ENCODE data around the gene SLC46A1. TPM values are rescaled to one million over a fixed set of nuclear protein-coding genes. Genes with fewer than 3 reads are reported as not detected.

Gene SLC46A1
- total and polyA plus RNA-seq, 2 of the 8 experiments (the other 6 are each of a cell fraction or from before 2014, with no cell fraction given): 5.3 to 8.7 TPM

DNA sequence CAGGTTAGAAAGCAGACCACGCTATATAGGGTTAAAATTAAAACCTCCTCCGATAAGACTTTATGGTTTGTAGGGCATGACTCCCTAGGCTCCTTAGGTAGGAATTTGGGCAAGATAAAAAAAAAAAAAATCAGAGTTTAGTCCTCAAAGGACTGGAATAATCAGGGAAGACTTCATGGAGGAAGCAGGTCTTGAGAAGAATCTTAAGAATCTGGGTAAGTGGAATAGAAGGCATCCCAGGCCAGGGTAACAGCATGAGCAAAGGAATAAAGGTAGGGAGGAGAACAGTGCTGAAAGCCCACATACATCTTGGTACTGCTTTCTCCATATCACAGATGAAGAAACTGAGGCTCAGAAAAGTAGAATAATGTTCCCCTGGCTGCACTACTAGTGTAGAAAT lies 15.4 kb downstream of the SLC46A1 start:
- H3K4me3 ChIP-seq (ENCODE audit: extremely low read depth in 1 of 4, insufficient read depth in 2 of 4, low read depth in 3 of 4, low read length in 4 of 4): no peak overlapping the region
- H3K23ac ChIP-seq (ENCODE audit: insufficient read length): no peak overlapping the region
- H2BK20ac ChIP-seq (ENCODE audit: low read length): no peak overlapping the region
- no peak overlapping the region for H2BK120ac ChIP-seq (replicated peaks; ENCODE audit: low read depth, low read length)
- no peaks in the 10 kb centered on the region for H3K4me1 ChIP-seq (replicated peaks in 1 of 4; ENCODE audit: control insufficient read depth in 3 of 4, insufficient read depth in 4 of 4, low read length in 3 of 4)
- H3K9ac ChIP-seq (replicated peaks in 1 of 4; ENCODE audit: extremely low read depth in 1 of 4, low read depth in 3 of 4, low read length in 3 of 4): no peak overlapping the region
- no peak overlapping the region for H4K5ac ChIP-seq (ENCODE audit: insufficient read length, low read depth, low read length)
- H3K36me3 ChIP-seq (ENCODE audit: control insufficient read depth in 2 of 4, insufficient read depth in 4 of 4, low read length in 3 of 4): 0 out of 8 replicates have a peak, but pooled peaks cover 0 to 3% (median 0%) of the 10 kb centered on the region in 4 experiments
- peaks cover under 1 to 7% (median 4%) of the 10 kb centered on the region in 4 experiments for H3K27me3 ChIP-seq (replicated peaks in 1 of 4; ENCODE audit: control insufficient read depth in 3 of 4, extremely low read depth in 1 of 4, insufficient read depth in 3 of 4, low read length in 3 of 4)
- CTCF ChIA-PET (ENCODE audit: partially characterized antibody): interaction anchor here (0.6 to 2.0 kb wide), 3 partner anchors 9 to 1435 kb away, joined by 3 to 9 read pairs (median 3); no protein-coding TSS in a partner anchor
- no peak overlapping the region for H3K56ac ChIP-seq (replicated peaks; ENCODE audit: insufficient read length, low read depth, low read length)
- no peaks in the 10 kb centered on the region for H3K23me2 ChIP-seq (ENCODE audit: low read depth, low read length)
- H2BK12ac ChIP-seq (ENCODE audit: low read depth, low read length): no peak overlapping the region
- H3K4me2 ChIP-seq (ENCODE audit: insufficient read depth in 1 of 2, low read depth in 2 of 2, low read length in 2 of 2): no peak overlapping the region
- no peak overlapping the region for H2AFZ ChIP-seq (ENCODE audit: low read length)
- DNase-seq (ENCODE audit: low read depth in 1 of 2, low spot score in 2 of 2): no peak
- H3K4ac ChIP-seq (replicated peaks; ENCODE audit: insufficient read length, low read depth, low read length): no peak overlapping the region
- no peak overlapping the region for H3K14ac ChIP-seq (ENCODE audit: insufficient read length)
- no peaks in the 10 kb centered on the region for H3K79me2 ChIP-seq (ENCODE audit: control insufficient read depth in 1 of 2, insufficient read depth in 2 of 2, low read length in 2 of 2)
- POLR2A ChIA-PET (ENCODE audit: partially characterized antibody): interaction anchor here (0.6 to 12.7 kb wide), 2 partner anchors 11 to 86 kb away, joined by 3 to 135 read pairs; partner anchors contain the start of gene SLC46A1
- no peak overlapping the region for H3K27ac ChIP-seq (ENCODE audit: low read depth, low read length)
- H3K79me1 ChIP-seq (ENCODE audit: low read depth, low read length): no peaks in the 10 kb centered on the region
- WGBS, 2 experiments (ENCODE audit: extremely low coverage in 1 of 2, insufficient coverage in 1 of 2, insufficient read length in 1 of 2, insufficient replicate concordance in 2 of 2, low coverage in 1 of 2, low lambda C conversion rate in 2 of 2, missing lambda C conversion rate in 1 of 2): 90% methylated on average over 2 of the region's 2 CpGs; no CpG with 5 or more reads in 1 of the 2 experiments
- no peaks in the 10 kb centered on the region for H3K9me3 ChIP-seq (ENCODE audit: insufficient read depth in 2 of 2, low read depth in 1 of 2, low read length in 1 of 2)
- H4K8ac ChIP-seq (ENCODE audit: extremely low read depth, insufficient read depth, low read length): no peak overlapping the region
- H2BK5ac ChIP-seq (ENCODE audit: low read depth, low read length): no peak overlapping the region
- no peak overlapping the region for H2AK5ac ChIP-seq (ENCODE audit: low read depth, low read length)
- H4K91ac ChIP-seq (replicated peaks; ENCODE audit: insufficient read length, low read length): no peak overlapping the region
- H4K20me1 ChIP-seq (replicated peaks in 1 of 2; ENCODE audit: control insufficient read depth in 1 of 2, insufficient read depth in 2 of 2, low read length in 2 of 2): no peaks in the 10 kb centered on the region
- FAIRE-seq: no peak
- no peak overlapping the region for H2BK15ac ChIP-seq (ENCODE audit: low read length)
- H3K18ac ChIP-seq (ENCODE audit: extremely low read depth, low read length): no peak overlapping the region
- TF ChIP-seq CHD1 (IDR thresholded peaks at IDR 0.05; ENCODE audit: low read depth, low read length) (no peak), ATF2 (IDR thresholded peaks at IDR 0.05; ENCODE audit: low read length) (no peak), YY1 (IDR thresholded peaks at IDR 0.05; ENCODE audit: low read depth, low read length) (no peak), HDAC2 (IDR thresholded peaks at IDR 0.05; ENCODE audit: borderline replicate concordance in 1 of 2, low read depth in 2 of 2, low read length in 2 of 2) (no peak), SP4 (IDR thresholded peaks at IDR 0.05; ENCODE audit: low read length) (no peak), SRF (IDR thresholded peaks at IDR 0.05; ENCODE audit: low read depth, low read length) (no peak), SIRT6 (IDR thresholded peaks at IDR 0.05; ENCODE audit: low read length) (no peak), EP300 (IDR thresholded peaks at IDR 0.05; ENCODE audit: borderline replicate concordance in 1 of 2, low read depth in 2 of 2, low read length in 2 of 2) (no peak), SP2 (IDR thresholded peaks at IDR 0.05; ENCODE audit: low read length) (no peak), POU5F1 (IDR thresholded peaks at IDR 0.05; ENCODE audit: low read depth, low read length) (no peak), CTBP2 (IDR thresholded peaks at IDR 0.05; ENCODE audit: borderline replicate concordance, insufficient read depth, insufficient read length, low read length) (no peak), GTF2F1 (IDR thresholded peaks at IDR 0.05; ENCODE audit: borderline replicate concordance, low read depth, low read length) (no peak), TBP (IDR thresholded peaks at IDR 0.05; ENCODE audit: low read depth, low read length) (no peak)
